Fibroblast of lung (primary cell): Measurements from ENCODE around the gene SLC25A12. TPM values are rescaled to one million over a fixed set of nuclear protein-coding genes. Genes with fewer than 3 reads are reported as not detected.
"Not testable (repeated sequence)": the region's sequence is repeated elsewhere in the genome, so short reads cannot be mapped to it uniquely, and the experiment has no call there.

Experiments
- DNase-seq, 2 donors: peaks; one replicate each; pipeline versions ENCODE4 v3.0.0 to v3.0.0-alpha.2; 2010; ENCODE audit warnings: low read depth in 2 of 2
- H2AFZ ChIP-seq: 2 replicates; pipeline ENCODE4 v1.5.1; 2012; ENCODE audit warnings: low read length, control low read depth, inconsistent platforms
- H3K27ac ChIP-seq: 2 replicates; pipeline ENCODE4 v1.5.1; 2011; ENCODE audit warnings: low read length, control low read depth; ENCODE audit not compliant: insufficient read depth
- H3K27me3 ChIP-seq: 2 replicates; pipeline ENCODE4 v1.5.1; 2011; ENCODE audit warnings: mild to moderate bottlenecking, low read length; ENCODE audit not compliant: control insufficient read depth, insufficient read depth
- H3K36me3 ChIP-seq: 2 replicates; pipeline ENCODE4 v1.5.1; 2011; ENCODE audit warnings: low read length; ENCODE audit not compliant: control insufficient read depth, insufficient read depth
- H3K4me1 ChIP-seq: 2 replicates; pipeline ENCODE4 v1.5.1; 2011; ENCODE audit warnings: low read length; ENCODE audit not compliant: control insufficient read depth, insufficient read depth; ENCODE audit errors: extremely low read depth
- H3K4me2 ChIP-seq: 2 replicates; pipeline ENCODE4 v1.5.1; 2011; ENCODE audit warnings: low read length, control low read depth; ENCODE audit not compliant: insufficient read depth; ENCODE audit errors: extremely low read depth
- H3K4me3 ChIP-seq, 4 experiments: fragments of 200-600 bp in 1 of 4; sonication (generic) in 1 of 4; replicated peaks in 1 of 4; 2 replicates each; pipeline ENCODE4 v1.5.1; 2011 to 2016; ENCODE audit warnings: low read length in 4 of 4, low read depth in 3 of 4, mild to moderate bottlenecking in 3 of 4, control low read depth in 2 of 4, inconsistent platforms in 1 of 4, mixed read lengths in 1 of 4; ENCODE audit not compliant: insufficient read depth in 1 of 4; ENCODE audit errors: control extremely low read depth in 1 of 4
- H3K79me2 ChIP-seq: 2 replicates; pipeline ENCODE4 v1.5.1; 2012; ENCODE audit warnings: mild to moderate bottlenecking, low read length, inconsistent platforms; ENCODE audit not compliant: control insufficient read depth, insufficient read depth
- H3K9ac ChIP-seq: 2 replicates; pipeline ENCODE4 v1.5.1; 2011; ENCODE audit warnings: mild to moderate bottlenecking, low read length, control low read depth; ENCODE audit not compliant: insufficient read depth
- H3K9me3 ChIP-seq: 2 replicates; pipeline ENCODE4 v1.5.1; 2012; ENCODE audit warnings: low read depth, low read length; ENCODE audit not compliant: control insufficient read depth, insufficient read depth
- H4K20me1 ChIP-seq: 2 replicates; pipeline ENCODE4 v1.5.1; 2011; ENCODE audit warnings: low read length; ENCODE audit not compliant: control insufficient read depth, insufficient read depth; ENCODE audit errors: extremely low read depth
- CTCF ChIP-seq, 2 donors: IDR thresholded peaks in 1 of 2; conservative IDR thresholded peaks in 1 of 2; 1 replicate in 1 of 2; 2 replicates in 1 of 2; pipeline ENCODE4 v1.5.1; 2011 to 2012; ENCODE audit warnings: low read length in 2 of 2, control low read depth in 1 of 2, inconsistent platforms in 1 of 2, low read depth in 1 of 2, mild to moderate bottlenecking in 1 of 2
- EZH2 ChIP-seq: IDR thresholded peaks from 2 replicates; pipeline ENCODE4 v1.5.1; 2012; ENCODE audit warnings: low read length, control low read depth, mild to moderate bottlenecking; ENCODE audit errors: missing control alignments
- polyA plus RNA-seq, 2 donors: library from polyadenylated mRNA; depleted of rRNA in 1 of 2; stranded (reverse) in 1 of 2; unstranded in 1 of 2; fragments of >200 nt; gene quantifications; 2 replicates each; pipeline ENCODE4 v1.2.1, GENCODE V29; 2011 to 2012; ENCODE audit warnings: missing spikeins in 1 of 2
- total RNA-seq: library from RNA; depleted of rRNA; stranded (reverse); fragments of >200 nt; gene quantifications from 2 replicates; pipeline ENCODE4 v1.2.1, GENCODE V29; 2014

Gene SLC25A12
- total and polyA plus RNA-seq, 2 donors (not counting 1 experiment from before 2014, with no cell fraction given) = 21.5 to 25.9 TPM

- Histone ChIP-seq H3K4me3 (no peak overlapping the region), H3K9ac (no peak overlapping the region), H3K79me2 (no peaks in the 10 kb centered on the region), H3K4me2 (no peak overlapping the region), H3K4me1 (no peaks in the 10 kb centered on the region), H3K27ac (no peak overlapping the region), H3K36me3 (no peaks in the 10 kb centered on the region), H3K27me3 (no peaks in the 10 kb centered on the region), H3K9me3 (no peaks in the 10 kb centered on the region), H4K20me1 (no peaks in the 10 kb centered on the region), H2AFZ (no peak overlapping the region)
- TF ChIP-seq CTCF (conservative IDR thresholded peaks at IDR 0.05 in 1 of 2, IDR thresholded peaks at IDR 0.05 in 1 of 2; ENCODE audit: low read depth in 1 of 2, low read length in 2 of 2) (no peak), EZH2 (no peak)
- no peak for DNase-seq
Observed at GRCh38 chr2:171909266-171909665, 15.2 kb upstream of the SLC25A12 start.

- no peaks in the 10 kb centered on the region for H3K79me2 ChIP-seq
Observed at GRCh38 chr2:171908235-171908634, 14.2 kb upstream of the SLC25A12 start.

GRCh38 chr2:171902840-171903420 is 8.9 kb upstream of the SLC25A12 start:
- no peaks in the 10 kb centered on the region for H4K20me1 ChIP-seq
- no peak overlapping the region for H2AFZ ChIP-seq
- no peaks in the 10 kb centered on the region for H3K79me2 ChIP-seq
- TF ChIP-seq EZH2 (no peak), CTCF (conservative IDR thresholded peaks at IDR 0.05 in 1 of 2, IDR thresholded peaks at IDR 0.05 in 1 of 2; ENCODE audit: low read depth in 1 of 2, low read length in 2 of 2) (no peak)
- no peak overlapping the region for H3K4me3 ChIP-seq
- H3K9me3 ChIP-seq = no peaks in the 10 kb centered on the region
- no peaks in the 10 kb centered on the region for H3K4me1 ChIP-seq
- H3K4me2 ChIP-seq = no peak overlapping the region
- DNase-seq = no peak
- H3K9ac ChIP-seq = no peak overlapping the region
- H3K27me3 ChIP-seq = no peaks in the 10 kb centered on the region
- H3K27ac ChIP-seq = no peak overlapping the region
- no peaks in the 10 kb centered on the region for H3K36me3 ChIP-seq

More at GRCh38 chr2:171908235-171908634, 14.2 kb upstream of the SLC25A12 start:
- Histone ChIP-seq H4K20me1 (no peaks in the 10 kb centered on the region), H3K27me3 (no peaks in the 10 kb centered on the region), H2AFZ (no peak overlapping the region), H3K36me3 (no peaks in the 10 kb centered on the region), H3K4me3 (no peak overlapping the region), H3K4me2 (no peak overlapping the region), H3K27ac (no peak overlapping the region), H3K9me3 (no peaks in the 10 kb centered on the region), H3K9ac (no peak overlapping the region), H3K4me1 (no peaks in the 10 kb centered on the region)
- no peak for DNase-seq
- TF ChIP-seq CTCF (conservative IDR thresholded peaks at IDR 0.05 in 1 of 2, IDR thresholded peaks at IDR 0.05 in 1 of 2; ENCODE audit: low read depth in 1 of 2, low read length in 2 of 2) = no peak

GRCh38 chr2:171899623-171900282 is 5.7 kb upstream of the SLC25A12 start:
- not testable (repeated sequence) for H3K79me2 ChIP-seq, H2AFZ ChIP-seq, H3K4me2 ChIP-seq, H3K9me3 ChIP-seq, H3K4me1 ChIP-seq, H3K27me3 ChIP-seq, H3K27ac ChIP-seq, H3K36me3 ChIP-seq, H3K4me3 ChIP-seq, H3K9ac ChIP-seq, DNase-seq, H4K20me1 ChIP-seq
